WTC11 (cell line): Measurements from ENCODE around the gene FN3K. TPM values are rescaled to one million over a fixed set of nuclear protein-coding genes. Genes with fewer than 3 reads are reported as not detected.

ENCODE experiments used
- ATAC-seq: fragments of 200-7000 bp; cut with Tn5 transposase; 2 replicates; pipeline ENCODE4 v1.10.0; 2021; ENCODE audit warnings: mild to moderate bottlenecking, moderate library complexity
- CTCF ChIA-PET: fragments of 300-600 bp; sonication (Branson Sonifier 250); formaldehyde crosslinking; loops from one replicate; lab custom pipeline; 2021; ENCODE audit warnings: antibody characterized with exemption; lab: Charles Lee
- POLR2A ChIA-PET: fragments of 350-600 bp; sonication (Branson Sonifier 250); formaldehyde crosslinking; loops from one replicate; lab custom pipeline; 2021; ENCODE audit warnings: antibody characterized with exemption; lab: Charles Lee
- DNase-seq: peaks from one replicate; pipeline ENCODE4 v3.0.0; 2021; ENCODE audit warnings: low spot score
- H3K27ac Mint-ChIP-seq: 2 replicates; pipeline ENCODE4 v1.8.0; 2021; ENCODE audit warnings: mixed read lengths
- H3K27me3 Mint-ChIP-seq: 2 replicates; pipeline ENCODE4 v1.8.0; 2021; ENCODE audit warnings: low read depth, mild to moderate bottlenecking, moderate library complexity, mixed read lengths
- H3K36me3 Mint-ChIP-seq: 2 replicates; pipeline ENCODE4 v1.8.0; 2021; ENCODE audit warnings: mixed read lengths
- H3K4me1 Mint-ChIP-seq: 2 replicates; pipeline ENCODE4 v1.8.0; 2022; ENCODE audit warnings: mixed read lengths
- H3K4me3 Mint-ChIP-seq: 2 replicates; pipeline ENCODE4 v1.8.0; 2021; ENCODE audit warnings: mild to moderate bottlenecking, moderate library complexity, mixed read lengths
- H3K9me3 Mint-ChIP-seq: 2 replicates; pipeline ENCODE4 v1.8.0; 2021; ENCODE audit warnings: mixed read lengths
- ERG ChIP-seq: fragments of 250-450 bp; sonication (Bioruptor Pico); IDR thresholded peaks from 2 replicates; pipeline ENCODE4 v1.8.0; 2021; ENCODE audit warnings: mild to moderate bottlenecking
- FOXJ3 ChIP-seq: sonication (generic); formaldehyde crosslinking; IDR thresholded peaks from 2 replicates; pipeline ENCODE4 v1.9.0; 2021; ENCODE audit warnings: missing genetic modification reagents, mild to moderate bottlenecking, borderline replicate concordance
- FOXP1 ChIP-seq: sonication (generic); formaldehyde crosslinking; IDR thresholded peaks from 2 replicates; pipeline ENCODE4 v1.8.0; 2022; ENCODE audit warnings: missing genetic modification reagents, mild to moderate bottlenecking, moderate library complexity, borderline replicate concordance
- FOXP4 ChIP-seq: sonication (generic); formaldehyde crosslinking; IDR thresholded peaks from 2 replicates; pipeline ENCODE4 v1.8.0; 2022; ENCODE audit warnings: mild to moderate bottlenecking, missing genetic modification reagents
- JAZF1 ChIP-seq: fragments of 250-450 bp; sonication (Bioruptor Pico); IDR thresholded peaks from 2 replicates; pipeline ENCODE4 v1.9.0; 2021; ENCODE audit warnings: moderate library complexity, mild to moderate bottlenecking, inconsistent platforms
- KAT7 ChIP-seq: sonication (generic); formaldehyde crosslinking; IDR thresholded peaks from 2 replicates; pipeline ENCODE4 v1.8.1; 2023; ENCODE audit warnings: missing genetic modification reagents, mild to moderate bottlenecking, borderline replicate concordance
- NFATC4 ChIP-seq: fragments of 250-450 bp; sonication (Bioruptor Pico); IDR thresholded peaks from 2 replicates; pipeline ENCODE4 v1.9.0; 2021; ENCODE audit warnings: mild to moderate bottlenecking
- NFE2L1 ChIP-seq: sonication (generic); formaldehyde crosslinking; IDR thresholded peaks from 2 replicates; pipeline ENCODE4 v1.8.1; 2023; ENCODE audit warnings: missing genetic modification reagents
- NFYB ChIP-seq: sonication (generic); formaldehyde crosslinking; conservative IDR thresholded peaks from 2 replicates; pipeline ENCODE4 v1.8.0; 2022; ENCODE audit warnings: low read depth, missing genetic modification reagents
- RELA ChIP-seq: sonication (generic); formaldehyde crosslinking; IDR thresholded peaks from 2 replicates; pipeline ENCODE4 v1.8.1; 2022; ENCODE audit warnings: missing genetic modification reagents, mild to moderate bottlenecking, borderline replicate concordance
- RORB ChIP-seq: fragments of 250-450 bp; sonication (Bioruptor Pico); IDR thresholded peaks from 2 replicates; pipeline ENCODE4 v1.9.0; 2021; ENCODE audit warnings: mild to moderate bottlenecking
- SMAD4 ChIP-seq: sonication (generic); formaldehyde crosslinking; IDR thresholded peaks from 2 replicates; pipeline ENCODE4 v1.8.0; 2022; ENCODE audit warnings: mild to moderate bottlenecking, missing genetic modification reagents
- SOX15 ChIP-seq: fragments of 250-450 bp; sonication (Bioruptor Pico); IDR thresholded peaks from 2 replicates; pipeline ENCODE4 v1.9.0; 2021; ENCODE audit warnings: mild to moderate bottlenecking
- USF2 ChIP-seq: sonication (generic); formaldehyde crosslinking; IDR thresholded peaks from 2 replicates; pipeline ENCODE4 v1.8.1; 2023; ENCODE audit warnings: mild to moderate bottlenecking, missing genetic modification reagents, moderate library complexity
- ZNF423 ChIP-seq: fragments of 250-450 bp; sonication (Bioruptor Pico); IDR thresholded peaks from 2 replicates; pipeline ENCODE4 v2.1.2; 2022; ENCODE audit warnings: mild to moderate bottlenecking, moderate library complexity
- total RNA-seq: library from RNA; stranded (reverse); gene quantifications from 3 replicates; pipeline ENCODE4 v1.2.3, GENCODE V29; 2021
- TF ChIP-seq, protein P1 (sequence below): sonication (generic); formaldehyde crosslinking; IDR thresholded peaks from 2 replicates; pipeline ENCODE4 v1.8.0; 2022; ENCODE audit warnings: missing genetic modification reagents
- TF ChIP-seq, protein P2 (sequence below): fragments of 200-600 bp; IDR thresholded peaks from 2 replicates; pipeline ENCODE4 v1.8.0; 2022; ENCODE audit warnings: antibody characterized with exemption
- TF ChIP-seq, protein P3 (sequence below): sonication (generic); formaldehyde crosslinking; IDR thresholded peaks from 2 replicates; pipeline ENCODE4 v1.8.0; 2022; ENCODE audit warnings: mild to moderate bottlenecking, missing genetic modification reagents

The FN3K gene
- total RNA-seq, 1 experiment from 2014 or later, result 19.3 TPM

DNA sequence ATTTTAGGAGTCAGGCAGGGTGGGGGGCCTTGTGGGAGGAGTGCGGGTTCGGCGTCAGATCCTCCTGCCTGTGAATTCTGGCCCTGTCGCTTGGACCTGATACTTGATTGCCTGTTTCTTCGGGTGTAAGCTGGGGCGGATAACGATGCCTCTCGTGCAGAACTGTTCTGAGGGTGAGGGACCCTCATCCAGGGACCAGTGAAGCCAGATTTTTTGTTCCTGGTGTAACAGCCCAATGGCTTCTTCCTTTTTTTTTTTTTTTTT is 17.7 kb downstream of the FN3K start (continued):
- TF ChIP-seq FOXP4 (CRISPR knock-in tag), result no peak
- TF ChIP-seq KAT7 (CRISPR knock-in tag), result no peak
- TF ChIP-seq ERG (CRISPR knock-in tag), result no peak
- TF ChIP-seq NFATC4 (CRISPR knock-in tag), result no peak
- TF ChIP-seq FOXJ3 (CRISPR knock-in tag), result no peak
- TF ChIP-seq FOXP1 (CRISPR knock-in tag), result no peak
- no peak for TF ChIP-seq RORB
- TF ChIP-seq JAZF1 (CRISPR knock-in tag), result no peak
- TF ChIP-seq, protein P1, sequence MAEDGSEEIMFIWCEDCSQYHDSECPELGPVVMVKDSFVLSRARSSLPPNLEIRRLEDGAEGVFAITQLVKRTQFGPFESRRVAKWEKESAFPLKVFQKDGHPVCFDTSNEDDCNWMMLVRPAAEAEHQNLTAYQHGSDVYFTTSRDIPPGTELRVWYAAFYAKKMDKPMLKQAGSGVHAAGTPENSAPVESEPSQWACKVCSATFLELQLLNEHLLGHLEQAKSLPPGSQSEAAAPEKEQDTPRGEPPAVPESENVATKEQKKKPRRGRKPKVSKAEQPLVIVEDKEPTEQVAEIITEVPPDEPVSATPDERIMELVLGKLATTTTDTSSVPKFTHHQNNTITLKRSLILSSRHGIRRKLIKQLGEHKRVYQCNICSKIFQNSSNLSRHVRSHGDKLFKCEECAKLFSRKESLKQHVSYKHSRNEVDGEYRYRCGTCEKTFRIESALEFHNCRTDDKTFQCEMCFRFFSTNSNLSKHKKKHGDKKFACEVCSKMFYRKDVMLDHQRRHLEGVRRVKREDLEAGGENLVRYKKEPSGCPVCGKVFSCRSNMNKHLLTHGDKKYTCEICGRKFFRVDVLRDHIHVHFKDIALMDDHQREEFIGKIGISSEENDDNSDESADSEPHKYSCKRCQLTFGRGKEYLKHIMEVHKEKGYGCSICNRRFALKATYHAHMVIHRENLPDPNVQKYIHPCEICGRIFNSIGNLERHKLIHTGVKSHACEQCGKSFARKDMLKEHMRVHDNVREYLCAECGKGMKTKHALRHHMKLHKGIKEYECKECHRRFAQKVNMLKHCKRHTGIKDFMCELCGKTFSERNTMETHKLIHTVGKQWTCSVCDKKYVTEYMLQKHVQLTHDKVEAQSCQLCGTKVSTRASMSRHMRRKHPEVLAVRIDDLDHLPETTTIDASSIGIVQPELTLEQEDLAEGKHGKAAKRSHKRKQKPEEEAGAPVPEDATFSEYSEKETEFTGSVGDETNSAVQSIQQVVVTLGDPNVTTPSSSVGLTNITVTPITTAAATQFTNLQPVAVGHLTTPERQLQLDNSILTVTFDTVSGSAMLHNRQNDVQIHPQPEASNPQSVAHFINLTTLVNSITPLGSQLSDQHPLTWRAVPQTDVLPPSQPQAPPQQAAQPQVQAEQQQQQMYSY, result no peak
- no peak for TF ChIP-seq RELA (CRISPR knock-in tag)
- no peak for TF ChIP-seq SOX15 (CRISPR knock-in tag)
- TF ChIP-seq, all 79 proteins: peak for 0

GRCh38 chr17:82754297-82755208 is 19.1 kb downstream of the FN3K start:
- Mint-ChIP-seq H3K27ac (peak overlapping the region; percentile 98), H3K27me3 (peaks cover 10% of the 10 kb centered on the region), H3K9me3 (no peaks in the 10 kb centered on the region), H3K4me3 (peak overlapping the region; percentile 89), H3K4me1 (peaks cover 47% of the 10 kb centered on the region), H3K36me3 (peaks cover 17% of the 10 kb centered on the region)
- CTCF ChIA-PET, result interaction anchor here (0.7 to 1.8 kb wide), 8 partner anchors 13 to 388 kb away, joined by 3 to 11 read pairs (median 4); partner anchors contain the start of gene FN3KRP
- ATAC-seq, result peak; percentile 65
- peak; percentile 70 for DNase-seq
- POLR2A ChIA-PET, result interaction anchor here (1.0 to 2.1 kb wide), 2 partner anchors 12 to 38 kb away, joined by 3 to 7 read pairs; partner anchors contain the start of gene FN3KRP
- peak; percentile 83 for TF ChIP-seq USF2 (CRISPR knock-in tag)
- TF ChIP-seq ZNF423, result no peak
- TF ChIP-seq NFYB (CRISPR knock-in tag), result peak; percentile 68
- TF ChIP-seq, protein P2, sequence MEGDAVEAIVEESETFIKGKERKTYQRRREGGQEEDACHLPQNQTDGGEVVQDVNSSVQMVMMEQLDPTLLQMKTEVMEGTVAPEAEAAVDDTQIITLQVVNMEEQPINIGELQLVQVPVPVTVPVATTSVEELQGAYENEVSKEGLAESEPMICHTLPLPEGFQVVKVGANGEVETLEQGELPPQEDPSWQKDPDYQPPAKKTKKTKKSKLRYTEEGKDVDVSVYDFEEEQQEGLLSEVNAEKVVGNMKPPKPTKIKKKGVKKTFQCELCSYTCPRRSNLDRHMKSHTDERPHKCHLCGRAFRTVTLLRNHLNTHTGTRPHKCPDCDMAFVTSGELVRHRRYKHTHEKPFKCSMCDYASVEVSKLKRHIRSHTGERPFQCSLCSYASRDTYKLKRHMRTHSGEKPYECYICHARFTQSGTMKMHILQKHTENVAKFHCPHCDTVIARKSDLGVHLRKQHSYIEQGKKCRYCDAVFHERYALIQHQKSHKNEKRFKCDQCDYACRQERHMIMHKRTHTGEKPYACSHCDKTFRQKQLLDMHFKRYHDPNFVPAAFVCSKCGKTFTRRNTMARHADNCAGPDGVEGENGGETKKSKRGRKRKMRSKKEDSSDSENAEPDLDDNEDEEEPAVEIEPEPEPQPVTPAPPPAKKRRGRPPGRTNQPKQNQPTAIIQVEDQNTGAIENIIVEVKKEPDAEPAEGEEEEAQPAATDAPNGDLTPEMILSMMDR, result no peak
- TF ChIP-seq SMAD4 (CRISPR knock-in tag), result no peak
- no peak for TF ChIP-seq NFE2L1 (CRISPR knock-in tag)
- TF ChIP-seq, protein P3, sequence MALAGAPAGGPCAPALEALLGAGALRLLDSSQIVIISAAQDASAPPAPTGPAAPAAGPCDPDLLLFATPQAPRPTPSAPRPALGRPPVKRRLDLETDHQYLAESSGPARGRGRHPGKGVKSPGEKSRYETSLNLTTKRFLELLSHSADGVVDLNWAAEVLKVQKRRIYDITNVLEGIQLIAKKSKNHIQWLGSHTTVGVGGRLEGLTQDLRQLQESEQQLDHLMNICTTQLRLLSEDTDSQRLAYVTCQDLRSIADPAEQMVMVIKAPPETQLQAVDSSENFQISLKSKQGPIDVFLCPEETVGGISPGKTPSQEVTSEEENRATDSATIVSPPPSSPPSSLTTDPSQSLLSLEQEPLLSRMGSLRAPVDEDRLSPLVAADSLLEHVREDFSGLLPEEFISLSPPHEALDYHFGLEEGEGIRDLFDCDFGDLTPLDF (CRISPR knock-in tag), result no peak
- TF ChIP-seq, protein P1, result peak; percentile 95
